GM10847 (cell line): ENCODE data around the gene OTUD3.

Experiments
- POLR2A ChIP-seq: IDR thresholded peaks from 2 replicates; pipeline ENCODE4 v1.6.1; 2011; ENCODE audit not compliant: insufficient read length; ENCODE audit errors: extremely low read depth

The OTUD3 gene

DNA sequence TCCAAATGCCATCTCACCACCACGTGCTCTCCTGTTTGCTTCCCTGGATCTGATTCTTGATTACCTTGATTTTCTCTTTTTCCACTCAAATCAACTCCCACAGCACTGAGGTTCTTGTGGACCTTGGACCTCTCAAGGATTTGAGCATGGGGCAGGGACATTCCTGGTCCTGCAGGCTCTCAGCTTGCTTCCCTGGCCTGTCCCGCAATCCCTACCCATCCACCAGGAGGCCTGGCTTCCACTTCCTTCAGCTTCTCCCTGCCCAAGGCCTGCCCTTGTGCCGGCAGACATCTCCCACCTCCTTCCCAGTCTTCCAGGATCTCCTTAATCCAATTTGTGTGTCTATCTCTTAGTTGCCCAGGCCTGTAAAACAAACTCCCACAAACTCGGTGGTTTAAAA lies 75.6 kb downstream of the OTUD3 start:
- no peak for TF ChIP-seq POLR2A

DNA sequence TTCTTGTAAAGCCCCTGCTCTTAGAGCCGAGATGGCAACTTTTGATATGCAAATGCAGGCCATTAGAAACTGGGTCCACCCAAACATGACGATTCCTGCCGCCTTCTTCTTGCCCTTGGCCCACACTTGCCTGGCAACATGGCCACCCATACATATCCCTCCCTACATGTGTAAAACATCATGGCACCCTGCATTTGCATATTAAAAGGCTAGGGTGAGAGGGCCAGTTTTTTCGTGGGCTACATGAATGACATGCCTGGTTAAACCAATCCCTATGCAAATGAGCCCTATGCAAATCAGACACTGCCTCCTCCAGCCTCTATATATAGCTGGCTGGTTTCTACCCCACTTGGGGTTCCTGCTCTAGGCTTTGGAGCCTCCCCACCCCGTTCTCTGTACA lies 78.4 kb downstream of the OTUD3 start:
- no peak for TF ChIP-seq POLR2A
